Smooth muscle cell (in vitro differentiated cells): ENCODE results near the gene ACP5. TPM values are rescaled to one million over a fixed set of nuclear protein-coding genes. Genes with fewer than 3 reads are reported as not detected.
"Not testable (repeated sequence)": the region's sequence is repeated elsewhere in the genome, so short reads cannot be mapped to it uniquely, and the experiment has no call there.

Experiments
- DNase-seq: peaks from one replicate; lab custom pipeline; 2025; ENCODE audit not compliant: unreplicated experiment; lab: John Stamatoyannopoulos, UW
- H2AFZ ChIP-seq: fragments of 200-600 bp; sonication (generic); 2 replicates; pipeline ENCODE4 v1.6.0; 2016; ENCODE audit warnings: antibody characterized with exemption, low read depth, mild to moderate bottlenecking
- H3F3A ChIP-seq: fragments of 200-600 bp; sonication (generic); 2 replicates; pipeline ENCODE4 v1.6.0; 2017; ENCODE audit warnings: antibody characterized with exemption, low read depth
- H3K27ac ChIP-seq: fragments of 200-600 bp; sonication (generic); 2 replicates; pipeline ENCODE4 v1.5.1; 2016; ENCODE audit warnings: low read depth, mild to moderate bottlenecking
- H3K27me3 ChIP-seq: fragments of 200-600 bp; sonication (generic); 2 replicates; pipeline ENCODE4 v1.6.1; 2016; ENCODE audit warnings: low read depth, mild to moderate bottlenecking
- H3K36me3 ChIP-seq: fragments of 200-600 bp; sonication (generic); 2 replicates; pipeline ENCODE4 v1.5.1; 2016; ENCODE audit warnings: low read depth
- H3K4me1 ChIP-seq: fragments of 200-600 bp; sonication (generic); 2 replicates; pipeline ENCODE4 v1.5.1; 2016; ENCODE audit warnings: low read depth
- H3K4me2 ChIP-seq: fragments of 200-600 bp; sonication (generic); 2 replicates; pipeline ENCODE4 v1.6.0; 2016; ENCODE audit warnings: mild to moderate bottlenecking
- H3K4me3 ChIP-seq: fragments of 200-600 bp; sonication (generic); 2 replicates; pipeline ENCODE4 v1.5.1; 2016; ENCODE audit warnings: mild to moderate bottlenecking
- H3K79me2 ChIP-seq: fragments of 200-600 bp; sonication (generic); 2 replicates; pipeline ENCODE4 v1.6.0; 2016; ENCODE audit warnings: low read depth, mild to moderate bottlenecking
- H3K9ac ChIP-seq: fragments of 200-600 bp; sonication (generic); 2 replicates; pipeline ENCODE4 v1.6.0; 2016; ENCODE audit warnings: low read depth
- H3K9me3 ChIP-seq: fragments of 200-600 bp; sonication (generic); replicated peaks from 2 replicates; pipeline ENCODE4 v1.5.1; 2016; ENCODE audit warnings: low read depth
- H4K20me1 ChIP-seq: fragments of 200-600 bp; sonication (generic); 2 replicates; pipeline ENCODE4 v1.6.0; 2016; ENCODE audit warnings: low read depth
- WGBS: methylation state at CpG from one replicate; pipeline ENCODE4 v1.1.7; 2016; ENCODE audit warnings: low lambda C conversion rate; 5-methylcytosine and 5-hydroxymethylcytosine counted together
- polyA plus RNA-seq: library from polyadenylated mRNA; unstranded; fragments of >200 nt; fragmentation: Nextera tagmentation; extraction: Ambion mirVana; gene quantifications from 2 replicates; pipeline ENCODE4 v1.2.1, GENCODE V29; 2016
- total RNA-seq: library from RNA; depleted of rRNA; stranded (reverse); fragments of >200 nt; gene quantifications from 2 replicates; pipeline ENCODE4 v1.2.3, GENCODE V29; 2014
- TF ChIP-seq, protein P1 (sequence below): fragments of 200-600 bp; sonication (generic); IDR thresholded peaks from 2 replicates; pipeline ENCODE4 v1.5.1; 2017; ENCODE audit warnings: borderline replicate concordance, mild to moderate bottlenecking, antibody characterized with exemption; ENCODE audit not compliant: insufficient read depth, poor library complexity, severe bottlenecking

Gene ACP5
- total and polyA plus RNA-seq, 2 experiments from 2014 or later = 1.9 TPM

DNA sequence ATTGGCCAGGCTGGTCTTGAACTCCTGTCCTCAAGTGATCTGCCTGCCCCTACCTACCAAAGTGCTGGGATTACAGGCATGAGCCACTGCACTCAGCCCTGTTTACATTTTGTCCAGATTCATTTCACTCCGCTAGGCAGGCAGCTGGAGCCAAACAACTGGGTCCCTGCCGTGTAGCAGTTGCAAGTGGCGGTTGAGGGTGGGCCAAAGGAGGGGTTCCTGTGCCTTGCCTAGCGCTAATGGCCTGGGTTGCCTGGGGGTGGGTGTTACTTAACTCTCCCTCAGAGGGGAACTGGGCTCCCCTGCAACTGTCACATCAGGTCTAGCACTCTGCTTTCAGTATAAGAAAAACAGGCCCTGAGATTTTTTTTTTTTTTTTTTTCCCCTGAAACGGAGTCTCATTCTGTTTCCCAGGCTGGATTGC lies 7.4 kb downstream of the ACP5 start:
- Histone ChIP-seq H3K27ac (no peak overlapping the region), H3K4me1 (no peaks in the 10 kb centered on the region), H3K79me2 (no peaks in the 10 kb centered on the region), H3K36me3 (no peaks in the 10 kb centered on the region), H3K4me3 (no peak overlapping the region), H3K4me2 (no peak overlapping the region), H2AFZ (no peak overlapping the region), H3K9me3 (no peaks in the 10 kb centered on the region), H3K9ac (no peak overlapping the region), H3F3A (no peaks in the 10 kb centered on the region), H4K20me1 (no peaks in the 10 kb centered on the region), H3K27me3 (no peaks in the 10 kb centered on the region)
- TF ChIP-seq, protein P1, sequence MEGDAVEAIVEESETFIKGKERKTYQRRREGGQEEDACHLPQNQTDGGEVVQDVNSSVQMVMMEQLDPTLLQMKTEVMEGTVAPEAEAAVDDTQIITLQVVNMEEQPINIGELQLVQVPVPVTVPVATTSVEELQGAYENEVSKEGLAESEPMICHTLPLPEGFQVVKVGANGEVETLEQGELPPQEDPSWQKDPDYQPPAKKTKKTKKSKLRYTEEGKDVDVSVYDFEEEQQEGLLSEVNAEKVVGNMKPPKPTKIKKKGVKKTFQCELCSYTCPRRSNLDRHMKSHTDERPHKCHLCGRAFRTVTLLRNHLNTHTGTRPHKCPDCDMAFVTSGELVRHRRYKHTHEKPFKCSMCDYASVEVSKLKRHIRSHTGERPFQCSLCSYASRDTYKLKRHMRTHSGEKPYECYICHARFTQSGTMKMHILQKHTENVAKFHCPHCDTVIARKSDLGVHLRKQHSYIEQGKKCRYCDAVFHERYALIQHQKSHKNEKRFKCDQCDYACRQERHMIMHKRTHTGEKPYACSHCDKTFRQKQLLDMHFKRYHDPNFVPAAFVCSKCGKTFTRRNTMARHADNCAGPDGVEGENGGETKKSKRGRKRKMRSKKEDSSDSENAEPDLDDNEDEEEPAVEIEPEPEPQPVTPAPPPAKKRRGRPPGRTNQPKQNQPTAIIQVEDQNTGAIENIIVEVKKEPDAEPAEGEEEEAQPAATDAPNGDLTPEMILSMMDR = no peak
- 83% methylated on average over 5 of the region's 5 CpGs for WGBS
- no peak for DNase-seq

DNA sequence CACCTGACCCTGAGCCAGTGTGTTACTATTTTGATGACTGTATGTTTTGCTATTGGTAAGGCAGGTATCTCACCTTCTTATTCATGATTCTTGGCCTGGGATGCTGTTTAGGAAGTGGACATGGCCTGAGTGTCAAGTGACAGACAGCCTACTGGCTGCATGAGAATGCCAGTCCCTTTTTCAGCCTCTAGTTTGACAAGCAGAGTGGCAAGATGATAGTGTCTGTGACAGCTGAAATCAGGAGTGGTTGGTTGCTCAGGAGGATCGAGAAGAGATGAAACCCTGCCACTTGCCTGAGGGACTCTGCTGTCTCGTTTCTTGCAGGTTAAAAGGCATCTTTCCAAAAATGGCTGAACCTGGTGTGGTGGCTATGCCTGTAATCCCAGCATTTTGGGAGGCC lies 11.3 kb downstream of the ACP5 start:
- no peak overlapping the region for H3K4me2 ChIP-seq

DNA sequence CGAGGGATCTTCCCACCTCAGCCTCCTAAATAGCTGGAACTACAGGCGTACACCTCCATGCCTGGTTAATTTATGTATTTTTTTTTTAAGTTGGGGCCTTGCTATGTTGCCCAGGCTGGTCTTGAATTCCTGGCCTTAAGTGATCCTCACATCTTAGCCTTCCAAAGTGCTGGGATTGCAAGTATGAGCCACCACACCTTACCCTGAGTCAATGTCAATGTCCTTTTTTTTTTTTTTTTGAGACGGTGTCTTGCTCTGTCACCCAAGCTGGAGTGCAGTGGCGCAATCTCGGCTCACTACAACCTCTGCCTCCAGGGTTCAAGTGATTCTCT lies 11.8 kb downstream of the ACP5 start:
- H3K36me3 ChIP-seq, H4K20me1 ChIP-seq, H3K4me1 ChIP-seq, H3K79me2 ChIP-seq, H3K27ac ChIP-seq, H3K27me3 ChIP-seq, H3K4me3 ChIP-seq, H3K9me3 ChIP-seq, DNase-seq, H2AFZ ChIP-seq, H3K4me2 ChIP-seq, H3F3A ChIP-seq, H3K9ac ChIP-seq: not testable (repeated sequence)
- WGBS = 90% methylated on average over 4 of the region's 5 CpGs

More for the DNA sequence above, 11.3 kb downstream of the ACP5 start:
- no peaks in the 10 kb centered on the region for H3K36me3 ChIP-seq
- 94% methylated on average over 2 of the region's 2 CpGs for WGBS
- no peaks in the 10 kb centered on the region for H3F3A ChIP-seq
- no peaks in the 10 kb centered on the region for H3K79me2 ChIP-seq
- no peaks in the 10 kb centered on the region for H4K20me1 ChIP-seq
- no peaks in the 10 kb centered on the region for H3K27me3 ChIP-seq
- H3K9me3 ChIP-seq = no peaks in the 10 kb centered on the region
- H3K4me1 ChIP-seq = no peaks in the 10 kb centered on the region
- H3K27ac ChIP-seq = no peak overlapping the region
- DNase-seq = no peak
- H3K9ac ChIP-seq = no peak overlapping the region
- no peak overlapping the region for H2AFZ ChIP-seq
- no peak overlapping the region for H3K4me3 ChIP-seq
- TF ChIP-seq, protein P1 = no peak

DNA sequence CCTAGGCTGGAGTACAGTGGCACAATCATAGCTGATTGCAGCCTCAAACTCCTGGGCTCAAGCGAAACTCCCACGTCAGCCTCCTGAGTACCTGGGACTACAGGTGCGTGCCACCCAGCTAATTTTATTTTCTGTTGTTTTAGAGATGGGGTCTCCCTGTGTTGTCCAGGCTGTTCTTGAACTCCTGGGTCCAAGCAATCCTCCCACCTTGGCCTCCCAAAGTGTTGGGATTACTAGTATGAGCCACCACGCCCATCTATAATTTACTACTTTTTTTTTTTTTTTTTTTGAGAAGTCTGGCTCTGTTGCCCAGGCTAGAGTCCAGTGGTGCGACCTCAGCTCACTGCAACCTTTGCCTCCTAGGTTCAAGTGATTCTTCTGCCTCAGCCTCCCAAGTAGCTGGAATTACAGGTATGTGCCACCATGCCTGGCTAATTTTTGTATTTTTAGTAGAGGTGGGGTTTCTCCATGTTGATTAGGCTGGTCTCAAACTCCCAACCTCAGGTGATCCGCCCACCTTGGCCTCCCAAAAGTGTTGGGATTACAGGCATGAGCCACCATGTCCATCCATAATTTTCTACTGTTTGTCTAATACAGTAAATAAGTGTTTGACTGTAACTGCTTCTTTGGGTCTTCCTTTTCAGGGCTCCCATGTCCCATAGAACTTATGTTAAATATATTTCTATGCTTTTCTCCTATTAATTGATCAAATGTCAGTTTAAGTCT lies 13.2 kb downstream of the ACP5 start:
- not testable (repeated sequence) for H3K27me3 ChIP-seq, H3K27ac ChIP-seq, H3K79me2 ChIP-seq, H3K4me2 ChIP-seq, H3F3A ChIP-seq, H2AFZ ChIP-seq, H3K9me3 ChIP-seq, H3K9ac ChIP-seq, H4K20me1 ChIP-seq, H3K4me1 ChIP-seq, DNase-seq, H3K4me3 ChIP-seq, H3K36me3 ChIP-seq
- WGBS = over 99% methylated on average over 6 of the region's 6 CpGs

DNA sequence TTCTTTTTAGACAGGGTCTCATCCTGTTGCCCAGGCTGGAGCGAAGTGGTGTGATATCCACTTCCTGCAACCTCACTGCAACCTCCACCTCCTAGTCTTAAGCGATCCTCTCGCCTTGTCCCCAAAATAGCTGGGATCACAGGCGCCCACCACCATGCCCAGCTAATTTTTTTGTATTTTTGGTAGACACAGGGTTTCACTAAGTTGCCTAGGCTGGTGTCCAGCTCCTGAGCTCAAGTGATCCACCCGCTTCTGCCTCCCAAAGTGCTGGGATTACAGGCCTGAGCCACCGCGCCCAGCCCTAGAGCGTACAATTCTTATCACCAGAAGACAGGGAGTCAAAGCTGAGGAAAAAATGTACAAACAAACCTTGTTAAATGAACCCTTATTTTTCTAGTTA lies 13.9 kb downstream of the ACP5 start:
- Histone ChIP-seq H4K20me1 (no peaks in the 10 kb centered on the region), H2AFZ (no peak overlapping the region), H3K4me3 (no peak overlapping the region), H3F3A (no peaks in the 10 kb centered on the region), H3K4me2 (no peak overlapping the region), H3K79me2 (peaks cover 4% of the 10 kb centered on the region), H3K27ac (no peak overlapping the region), H3K4me1 (no peaks in the 10 kb centered on the region), H3K9ac (no peak overlapping the region), H3K27me3 (no peaks in the 10 kb centered on the region), H3K36me3 (no peaks in the 10 kb centered on the region), H3K9me3 (no peaks in the 10 kb centered on the region)
- 93% methylated on average over 8 of the region's 8 CpGs for WGBS
- TF ChIP-seq, protein P1 = no peak
- DNase-seq = no peak
